ENCODE results near the gene PHF24.

The PHF24 gene

DNA sequence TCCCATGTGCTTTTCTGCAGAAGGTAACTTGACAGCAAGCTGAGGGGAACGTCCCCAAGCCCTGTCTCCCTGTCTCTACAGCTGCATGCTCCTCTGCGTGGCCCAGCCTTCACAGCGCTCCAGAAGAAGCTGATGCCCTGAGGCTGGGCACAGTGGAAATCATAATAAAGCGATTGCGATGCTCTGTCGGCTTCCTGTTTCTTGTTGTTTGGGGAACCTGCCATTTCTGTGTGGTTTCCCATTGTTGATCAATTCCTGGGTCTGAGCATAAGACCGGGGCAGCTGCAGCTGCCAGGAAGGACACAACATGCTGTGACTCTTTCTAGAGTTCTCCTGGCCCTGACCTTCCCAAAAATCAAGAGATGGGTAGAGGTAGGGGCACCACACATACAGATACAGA is 24.3 kb downstream of the PHF24 start:
- in situ Hi-C loops (cut with HindIII; ENCODE audit: low sequenced_read_pairs) = no loop called here

DNA sequence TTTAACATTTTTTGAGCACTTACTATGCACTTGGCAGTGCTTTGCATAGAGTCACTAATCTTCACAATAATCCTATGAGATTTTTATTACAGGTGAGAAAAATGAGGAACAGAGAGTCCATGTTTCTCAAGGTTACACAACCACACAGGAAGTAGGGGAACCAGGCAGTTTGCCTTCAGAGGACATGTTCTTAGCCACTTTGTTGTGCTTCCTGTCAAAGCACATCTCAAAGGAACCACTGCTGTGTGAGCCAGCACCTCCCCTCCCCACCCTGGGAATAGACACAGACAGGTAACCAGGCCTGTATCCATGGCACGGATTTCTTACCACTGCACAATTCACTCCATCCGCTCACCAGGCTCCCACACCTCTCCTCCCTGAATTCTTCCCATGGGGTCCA is 25.1 kb downstream of the PHF24 start:
- in situ Hi-C loops (cut with HindIII; ENCODE audit: low sequenced_read_pairs) = no loop called here

DNA sequence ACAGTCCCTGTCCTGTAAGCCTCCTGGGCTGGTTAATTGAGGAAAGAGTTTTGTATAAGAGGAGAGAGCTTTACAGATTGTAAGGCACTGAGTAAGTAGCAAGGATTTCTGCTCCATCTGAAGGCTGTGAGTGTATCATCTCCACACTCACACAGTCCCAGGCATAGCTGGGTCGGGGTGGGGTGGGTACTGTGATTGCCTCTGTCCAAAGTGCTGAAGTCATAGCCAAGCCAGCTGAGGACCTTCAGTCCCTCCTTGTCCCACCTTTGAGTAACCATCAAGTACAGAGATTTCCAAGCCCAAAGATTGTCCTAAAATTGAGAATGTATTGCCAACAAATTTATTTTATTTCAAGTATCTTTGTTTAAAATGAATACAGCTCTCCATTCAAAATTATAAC is 26.0 kb downstream of the PHF24 start:
- in situ Hi-C loops (cut with HindIII; ENCODE audit: low sequenced_read_pairs) = no loop called here

DNA sequence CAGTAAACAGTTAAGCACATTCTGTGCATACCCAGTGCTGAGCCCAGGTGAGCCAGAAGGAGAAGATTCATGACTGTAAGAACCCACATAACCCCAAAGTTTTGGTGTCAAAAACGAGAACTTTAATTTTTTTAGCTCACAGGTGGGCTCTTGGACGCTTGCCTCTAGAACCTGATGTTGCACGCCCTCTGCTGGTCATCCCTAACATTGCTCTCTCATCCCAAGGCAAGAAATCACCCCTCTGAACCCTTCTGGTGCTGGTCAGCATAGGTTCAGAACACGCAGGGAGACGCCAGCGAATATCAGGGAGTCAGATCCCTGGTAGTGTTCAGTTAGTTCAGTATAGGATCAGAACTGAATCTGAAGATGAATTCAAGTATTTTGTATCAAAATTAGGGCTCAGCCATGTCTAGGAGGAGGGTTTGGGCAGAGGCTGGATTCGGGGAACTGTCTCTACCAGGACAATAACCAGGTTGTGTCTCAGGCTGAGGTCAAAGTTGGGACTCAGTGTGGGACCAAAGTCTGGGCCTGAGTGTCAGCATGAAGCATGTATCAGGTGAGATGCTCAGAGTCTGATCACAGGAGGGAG is 27.3 kb downstream of the PHF24 start:
- in situ Hi-C loops (cut with HindIII; ENCODE audit: low sequenced_read_pairs) = no loop called here

DNA sequence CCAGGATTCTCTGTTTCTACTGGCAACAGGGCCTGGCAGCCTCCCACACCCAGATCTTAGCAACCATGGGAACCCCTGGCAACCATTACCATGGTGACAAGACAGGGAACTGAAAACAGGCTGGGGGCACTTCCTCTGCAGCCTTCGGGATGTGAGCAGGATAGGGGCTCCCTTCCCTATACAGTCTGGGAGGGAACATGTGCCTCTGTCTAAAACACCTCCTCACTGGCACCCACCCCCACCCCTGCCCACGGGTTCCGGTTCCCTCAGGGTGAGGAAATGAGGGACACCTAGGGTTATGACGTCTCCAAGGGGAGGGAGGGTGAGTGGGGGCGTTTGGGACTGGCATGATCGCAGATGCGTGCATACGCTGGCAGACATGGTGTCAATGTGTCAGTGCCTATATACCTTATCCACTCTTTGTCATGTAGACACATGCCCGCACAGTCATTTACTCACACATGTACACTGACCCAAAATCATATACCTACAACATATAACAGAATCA is 28.5 kb downstream of the PHF24 start:
- in situ Hi-C loops (cut with HindIII; ENCODE audit: low sequenced_read_pairs) = no loop called here

DNA sequence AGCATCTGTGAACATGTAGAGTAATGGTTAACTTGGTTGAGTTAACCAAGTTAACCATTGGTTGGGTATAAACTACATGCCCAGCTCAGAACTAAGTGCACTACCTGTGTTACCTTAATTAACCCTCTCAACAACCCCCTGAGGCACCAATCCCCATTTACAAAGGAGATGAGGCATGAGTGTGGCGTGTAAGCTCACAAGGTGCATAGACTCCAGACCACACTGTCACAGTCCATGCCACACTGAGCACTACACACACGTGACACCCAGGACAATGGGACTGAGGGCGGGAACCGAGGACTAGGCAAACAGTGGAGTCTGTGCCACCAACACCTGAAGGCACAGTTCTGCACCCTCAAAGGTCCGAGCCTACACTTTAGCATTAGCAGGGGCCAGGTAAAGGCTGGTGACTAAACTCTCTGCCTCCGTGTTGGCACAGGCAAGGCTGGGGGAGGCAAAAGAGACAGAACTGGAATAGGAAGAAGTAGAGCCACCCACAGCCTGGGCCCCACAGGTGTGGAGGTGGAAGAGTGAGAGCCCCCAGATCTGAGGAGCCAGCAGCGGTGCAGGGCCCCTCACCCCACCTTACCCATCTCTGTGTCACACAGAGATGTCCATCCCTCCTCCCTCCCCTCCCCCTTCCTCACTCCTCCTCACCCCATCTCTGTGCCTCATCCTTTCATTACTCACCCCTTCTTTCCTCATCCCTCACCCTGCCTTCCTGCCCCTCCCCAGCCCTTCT is 29.2 kb downstream of the PHF24 start:
- in situ Hi-C loops (cut with HindIII; ENCODE audit: low sequenced_read_pairs) = no loop called here

DNA sequence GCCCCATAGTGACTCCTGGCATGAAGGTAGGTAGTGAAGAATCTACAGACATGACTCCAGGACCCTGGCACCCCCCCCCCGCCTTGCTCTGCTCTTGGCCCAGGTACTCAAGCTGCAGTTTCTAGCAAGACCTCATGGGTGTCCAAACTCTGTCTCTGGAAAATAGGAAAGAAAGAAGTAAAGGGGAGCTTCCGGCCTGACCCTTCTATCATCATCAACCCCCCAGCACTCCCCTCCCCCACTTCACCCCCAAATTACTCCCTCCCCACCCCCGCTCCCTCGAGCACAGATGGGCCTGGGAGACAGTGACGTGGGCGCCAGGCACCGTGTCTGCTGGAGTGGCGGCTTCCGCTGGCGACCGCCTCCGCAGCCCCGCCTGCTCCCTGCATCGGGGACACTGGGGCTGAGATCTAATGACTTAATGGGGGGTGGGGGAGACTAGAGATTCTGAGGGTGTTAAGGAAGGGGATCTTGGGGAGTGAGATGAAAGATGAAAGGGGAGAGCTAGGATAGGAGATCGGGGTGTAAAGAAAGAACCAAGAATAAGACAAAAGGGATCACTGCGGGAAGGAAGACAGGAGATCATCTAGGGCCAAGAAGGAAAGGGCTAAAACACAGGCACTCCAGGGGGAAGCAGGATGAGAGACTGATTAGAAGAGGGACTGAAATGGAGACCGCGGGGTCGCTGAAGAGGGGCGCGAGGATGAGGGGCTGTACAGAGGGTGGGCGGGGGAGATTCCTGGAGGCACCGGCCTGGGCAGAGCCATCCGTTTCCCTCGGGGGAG is 30.3 kb downstream of the PHF24 start:
- in situ Hi-C loops (cut with HindIII; ENCODE audit: low sequenced_read_pairs) = no loop called here

DNA sequence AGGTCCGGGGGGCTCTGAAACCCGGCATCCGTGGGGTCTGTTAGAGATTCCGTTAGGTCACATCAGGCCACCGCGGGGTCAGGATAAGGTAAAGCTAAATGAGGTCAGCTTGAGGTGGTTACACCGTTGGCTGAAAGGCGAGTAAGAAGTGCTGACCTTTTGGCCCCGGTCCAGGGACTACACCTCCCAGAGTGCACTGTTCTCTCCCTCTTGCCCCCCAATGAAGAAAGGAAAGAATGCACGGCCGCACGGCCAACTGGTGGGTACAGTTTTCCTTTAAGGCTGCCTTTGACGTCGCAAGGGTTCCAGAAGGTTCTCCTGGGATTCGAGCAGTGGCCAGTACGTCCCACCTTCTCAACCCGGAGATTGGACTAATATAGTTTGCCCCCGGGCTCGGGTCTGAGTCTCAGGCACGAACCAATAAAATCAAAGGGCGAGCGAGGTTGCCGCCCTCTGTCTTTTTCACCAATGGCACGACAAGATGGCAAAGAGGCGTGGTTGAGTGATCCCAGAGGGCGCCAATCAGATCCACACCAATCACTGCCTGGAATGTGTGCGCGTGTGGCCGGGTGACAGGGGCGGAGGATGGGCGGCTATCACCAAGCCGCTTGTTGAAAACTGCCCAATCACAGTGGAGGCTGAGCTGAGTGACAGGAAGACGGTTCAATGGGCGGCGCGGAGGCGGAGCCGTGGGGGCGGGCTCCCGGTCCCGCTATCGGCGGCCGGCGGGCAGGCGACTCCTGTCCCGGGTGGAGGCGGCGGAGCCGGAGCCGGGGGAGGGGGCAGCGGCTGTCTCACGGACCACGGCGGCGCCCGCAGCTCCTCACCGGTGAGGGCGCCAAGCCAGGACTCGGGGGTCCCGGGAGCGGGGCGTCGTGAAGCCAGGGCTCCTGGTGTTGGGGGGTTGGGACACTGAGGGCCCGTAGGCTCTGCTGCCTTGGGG is 31.2 kb downstream of the PHF24 start, which contains the start of gene DNAJB5:
TSS of gene DNAJB5 (plus strand) at position 743 of the 943 bp plus-strand sequence. CDS start 886 bp downstream, outside the sequence.
- in situ Hi-C loops (cut with HindIII; ENCODE audit: low sequenced_read_pairs) = no loop called here

DNA sequence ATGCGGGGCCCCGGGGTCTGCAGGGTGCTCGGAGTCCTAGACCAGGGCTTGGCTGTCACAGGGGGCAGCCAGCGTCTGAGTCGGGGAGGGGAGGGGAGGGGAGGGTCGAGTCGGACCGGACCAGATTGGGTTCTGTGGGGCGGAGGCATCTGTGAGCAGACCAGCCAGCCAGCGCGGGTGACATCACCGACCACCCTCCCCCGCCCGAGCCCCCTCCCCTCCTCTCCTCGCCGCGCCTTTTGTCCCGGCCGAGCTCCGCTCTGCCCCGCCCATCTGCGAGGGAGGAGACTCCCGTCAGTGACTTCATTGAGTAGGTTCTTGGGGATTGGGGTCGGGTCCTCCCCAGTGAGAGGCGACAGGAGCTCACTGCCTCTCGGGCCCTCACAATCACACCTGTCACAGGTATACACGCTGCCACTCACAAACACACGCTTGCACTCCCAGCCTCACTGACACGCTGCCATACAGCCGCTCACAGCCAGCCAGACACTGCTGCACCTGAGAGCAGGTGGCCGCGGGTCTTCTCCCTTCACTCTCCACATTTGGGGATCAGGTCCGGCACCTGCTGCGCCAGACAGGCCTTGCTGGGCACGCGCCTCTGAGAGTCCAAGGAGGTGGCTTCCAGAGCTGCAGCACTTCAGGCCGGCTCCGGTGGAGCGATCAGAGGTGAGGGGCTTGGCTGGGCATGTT is 32.0 kb downstream of the PHF24 start:
- in situ Hi-C loops (cut with HindIII; ENCODE audit: low sequenced_read_pairs) = no loop called here

DNA sequence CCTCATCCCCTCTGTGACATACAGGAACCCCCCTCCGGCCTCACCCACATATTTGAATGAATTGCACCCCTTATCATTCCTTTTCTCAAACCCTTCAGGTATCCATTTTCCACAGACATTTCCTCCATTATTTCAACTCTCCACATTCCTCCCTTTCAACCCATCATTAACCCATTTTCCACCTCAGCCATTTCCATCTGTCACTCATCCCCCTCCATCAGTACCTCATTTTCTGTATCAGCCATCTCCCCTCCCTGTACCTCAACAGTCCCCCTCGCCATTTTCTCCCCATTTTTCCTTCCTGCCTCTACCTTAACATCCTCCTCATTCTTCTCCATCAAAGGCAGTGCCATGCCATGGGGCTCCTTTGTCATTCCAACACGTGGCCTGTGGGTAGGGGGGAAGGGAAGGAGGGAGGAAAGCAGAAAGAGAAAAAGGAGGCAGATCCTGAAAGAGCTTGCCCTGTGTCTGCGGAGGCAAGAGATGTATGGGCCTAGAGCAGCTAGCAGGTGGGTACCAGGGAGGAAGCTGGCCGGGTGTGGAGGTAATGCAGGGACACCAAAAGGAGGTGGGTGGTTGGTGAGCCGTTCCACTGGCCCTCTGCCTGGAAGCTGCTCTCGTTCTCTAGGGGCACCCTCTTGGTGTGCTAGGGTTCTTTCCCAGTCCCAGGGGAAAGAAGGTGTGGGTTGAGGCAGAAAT is 33.0 kb downstream of the PHF24 start:
- in situ Hi-C loops (cut with HindIII; ENCODE audit: low sequenced_read_pairs) = no loop called here

DNA sequence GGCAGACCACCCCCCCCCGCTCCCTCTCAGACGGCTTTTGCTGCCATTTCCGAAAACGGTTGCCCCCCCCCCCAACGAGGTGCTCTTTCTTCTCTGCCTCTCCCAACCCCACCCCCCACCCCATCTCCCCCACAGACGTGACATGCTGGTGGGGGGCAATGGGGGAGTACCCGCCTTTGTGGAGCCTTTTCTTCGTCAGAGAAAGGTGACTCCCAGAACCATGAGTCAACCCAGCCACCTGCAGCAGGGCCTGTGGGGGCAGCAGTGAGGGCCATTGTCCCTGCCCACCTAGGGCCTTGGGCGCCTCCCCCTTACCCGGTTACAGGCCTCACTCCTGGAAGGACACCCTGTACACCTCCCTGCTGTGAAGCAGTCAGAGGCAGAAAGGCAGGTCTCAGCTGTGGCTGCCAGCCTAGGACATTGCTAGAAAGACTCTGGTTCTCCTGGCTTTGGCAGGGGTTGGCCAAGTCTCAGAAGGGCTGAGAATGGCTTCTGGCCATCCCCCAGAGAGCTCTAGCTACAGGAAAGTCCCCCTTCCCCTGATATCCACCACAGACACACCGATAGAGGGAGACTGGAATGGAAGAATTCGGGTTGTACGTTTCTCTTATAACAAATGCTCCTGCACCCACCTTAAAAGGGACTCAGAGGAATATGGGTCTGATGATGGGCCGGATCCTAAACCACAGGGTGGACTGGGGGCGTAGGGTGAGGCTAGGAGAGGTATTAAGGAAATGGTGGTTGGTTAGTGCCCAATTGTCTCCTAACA is 33.7 kb downstream of the PHF24 start:
- in situ Hi-C loops (cut with HindIII; ENCODE audit: low sequenced_read_pairs) = no loop called here

DNA sequence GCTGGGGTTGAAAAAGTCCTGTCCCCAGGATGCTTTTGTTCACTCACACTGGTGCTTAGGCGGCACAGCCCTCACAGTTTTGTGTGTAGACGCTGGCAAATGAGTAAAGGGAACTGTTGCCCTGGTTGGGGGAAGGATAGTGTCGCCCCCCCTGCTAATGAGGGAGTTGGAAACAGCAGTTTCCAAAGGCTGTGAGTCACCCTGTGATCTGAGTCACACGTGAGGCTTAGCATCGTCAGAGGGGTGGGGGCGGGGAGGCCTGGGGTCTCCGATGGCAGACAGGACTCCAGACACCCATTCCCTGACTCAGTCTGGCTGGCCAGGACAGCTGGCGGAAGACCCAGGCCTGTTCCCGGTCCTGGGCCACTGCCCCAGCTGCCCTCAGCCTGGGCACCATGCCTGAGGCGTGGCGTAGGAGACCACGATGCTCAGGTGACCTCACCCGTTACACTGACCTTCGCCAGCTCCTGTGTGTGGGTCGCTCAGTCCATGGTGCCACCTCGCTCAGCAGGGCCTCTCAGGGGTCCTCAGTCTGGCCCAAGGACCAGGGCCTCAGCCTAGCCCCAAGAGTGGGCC is 34.4 kb downstream of the PHF24 start:
- in situ Hi-C loops (cut with HindIII; ENCODE audit: low sequenced_read_pairs) = no loop called here

DNA sequence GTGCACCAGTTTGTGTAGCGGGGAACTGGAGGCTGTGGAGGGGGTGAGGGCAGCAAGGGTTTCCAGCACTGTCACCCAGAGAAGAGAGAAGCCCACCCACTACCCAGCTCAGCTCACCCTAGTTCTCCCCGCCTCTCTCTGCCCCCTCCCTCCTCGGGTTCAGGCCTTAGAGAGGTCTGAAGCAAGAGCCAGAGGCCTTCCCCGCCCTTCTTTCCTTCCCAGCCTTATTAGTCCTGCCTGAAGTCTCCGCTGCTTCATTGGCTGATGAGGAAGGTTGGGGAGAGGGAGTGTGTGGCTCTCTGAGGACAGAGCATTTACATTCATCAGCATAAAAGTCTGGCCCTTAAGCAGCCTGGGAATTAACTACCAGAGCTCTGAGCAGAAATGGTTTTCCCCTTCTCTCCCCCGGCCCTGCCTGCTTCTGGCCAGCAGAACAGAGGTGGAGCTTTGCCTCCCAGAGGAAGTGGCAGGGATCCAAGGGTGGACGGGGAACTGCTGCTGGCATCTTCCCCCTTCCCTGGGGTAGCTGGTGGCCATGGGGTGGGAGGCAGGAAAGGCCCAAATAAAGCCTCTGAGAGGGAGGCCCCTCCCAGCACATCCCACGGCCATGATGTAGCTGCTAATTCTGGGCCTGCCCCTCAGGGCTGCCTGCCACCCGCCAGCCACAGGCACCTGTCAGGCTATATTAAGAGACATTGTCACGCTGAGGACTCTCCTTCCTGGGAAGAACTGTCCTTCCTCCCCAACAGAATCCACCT is 35.6 kb downstream of the PHF24 start:
- in situ Hi-C loops (cut with HindIII; ENCODE audit: low sequenced_read_pairs) = no loop called here

DNA sequence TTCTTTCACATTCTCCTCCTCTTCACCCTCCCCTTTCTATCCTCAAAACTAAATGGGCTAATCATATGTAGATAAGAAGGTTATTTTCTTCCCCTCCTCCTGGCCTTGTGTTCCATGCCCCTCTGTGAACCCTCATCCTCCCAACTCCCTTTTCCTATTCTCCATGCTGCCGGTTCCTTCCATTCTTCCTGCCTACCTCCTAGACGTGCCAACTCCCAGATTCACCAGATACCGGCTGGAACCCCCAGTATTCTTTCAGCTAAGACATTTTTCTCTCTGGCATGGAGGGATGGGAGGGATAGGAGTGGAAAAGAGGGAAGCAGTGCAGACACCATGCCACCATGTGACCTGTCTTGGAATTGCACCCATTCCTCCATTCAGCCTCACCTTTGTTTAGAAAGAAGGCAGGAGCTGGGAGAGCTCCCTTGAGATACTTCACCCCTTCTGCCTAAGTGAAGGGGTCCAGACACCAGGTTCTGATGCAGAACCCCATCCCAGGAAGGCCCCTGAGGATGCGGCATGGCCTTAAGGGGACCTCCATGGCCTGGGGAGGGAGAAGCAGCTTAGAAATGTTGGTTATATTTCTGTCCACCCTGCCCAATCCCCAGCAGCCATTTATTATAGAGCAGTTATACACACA is 36.3 kb downstream of the PHF24 start:
- in situ Hi-C loops (cut with HindIII; ENCODE audit: low sequenced_read_pairs) = no loop called here

DNA sequence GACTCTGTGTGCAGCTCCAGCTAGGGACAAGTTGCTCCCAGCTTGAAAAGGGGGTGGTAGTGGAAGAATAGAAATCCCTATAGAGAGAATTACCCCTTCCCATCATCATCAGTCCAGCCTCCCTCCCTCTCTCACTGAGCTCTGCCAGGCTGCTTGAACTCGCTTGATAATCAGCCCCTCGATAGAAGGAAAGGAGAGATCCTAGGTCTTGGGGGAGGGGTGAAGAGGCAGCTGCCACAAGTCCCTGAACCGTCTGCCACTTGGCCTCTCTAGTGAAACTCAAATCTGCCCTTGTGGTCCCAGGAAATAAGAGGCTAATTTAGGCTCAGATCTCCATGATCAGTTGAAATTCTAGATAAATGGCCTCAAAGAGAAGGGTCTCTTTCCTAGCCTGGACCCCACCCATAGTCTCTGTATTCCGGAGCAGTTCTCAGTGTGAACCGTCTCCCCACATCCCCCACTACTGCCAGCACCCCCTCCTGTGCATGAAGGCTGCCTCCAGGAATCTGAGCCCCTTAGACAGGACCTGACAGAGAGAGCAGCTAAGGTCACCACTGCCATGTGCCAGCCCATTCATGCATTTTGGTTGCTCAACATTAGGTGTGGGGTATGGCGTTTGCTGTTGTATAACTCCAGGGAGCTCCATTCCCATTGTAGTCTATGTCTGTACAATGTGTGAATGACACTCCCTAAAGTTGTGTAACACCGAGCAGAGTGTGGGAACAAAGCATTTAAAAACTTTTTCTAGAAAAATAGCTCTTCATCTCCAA is 37.0 kb downstream of the PHF24 start:
- in situ Hi-C loops (cut with HindIII; ENCODE audit: low sequenced_read_pairs) = no loop called here

DNA sequence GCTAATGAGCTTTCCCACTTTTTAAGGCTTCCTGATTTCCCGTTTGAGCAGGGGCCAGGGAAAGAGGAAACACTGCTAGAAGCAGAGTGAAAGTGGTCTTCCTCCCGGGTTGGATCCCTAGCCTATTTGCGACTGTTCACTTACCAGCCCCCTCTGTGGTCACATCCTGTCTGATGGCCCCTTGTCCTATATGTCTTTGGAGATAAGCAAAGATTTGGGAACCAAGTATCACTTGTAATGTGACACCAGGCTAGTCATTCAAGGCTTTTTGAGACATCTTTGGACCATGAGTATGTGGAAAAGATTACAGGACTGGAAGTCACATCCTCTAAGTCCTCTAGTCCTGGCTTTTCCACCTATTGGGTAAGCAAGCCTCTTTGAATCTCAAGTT is 37.6 kb downstream of the PHF24 start:
- in situ Hi-C loops (cut with HindIII; ENCODE audit: low sequenced_read_pairs) = no loop called here
